SH-SY5Y (cell line): Measurements from ENCODE around the gene NTSR1.

Source experiments
- GATA2 ChIP-seq: IDR thresholded peaks from 2 replicates; pipeline ENCODE4 v1.6.1; 2011; ENCODE audit warnings: mild to moderate bottlenecking, low read depth, low read length
- GATA3 ChIP-seq: IDR thresholded peaks from 2 replicates; pipeline ENCODE4 v1.6.1; 2011; ENCODE audit warnings: low read depth, mild to moderate bottlenecking, low read length, moderate library complexity

GRCh38 chr20:62694106-62694505, 14.5 kb upstream of the NTSR1 start:
- TF ChIP-seq GATA2: no peak
- TF ChIP-seq GATA3: no peak
